Measurements from ENCODE around the gene UTP3.

- peak in 5 of 6 experiments; percentile 35 to 60 (median 42) for TF ChIP-seq CTCF (IDR thresholded peaks at IDR 0.05)
- TF ChIP-seq POLR2A (IDR thresholded peaks at IDR 0.05): peak in 3 of 4 donors; percentile 13 to 67 (median 40)
- peak; percentile 31 to 73 for TF ChIP-seq POLR2AphosphoS5 (IDR thresholded peaks at IDR 0.05)
- TF ChIP-seq EP300 (IDR thresholded peaks at IDR 0.05): no peak
These were observed 16.0 kb downstream of the UTP3 start for GRCh38 chr4:70704215-70704930.

All from upper lobe of left lung (tissue), 4 donors.